Transverse colon (tissue), 4 donors: Measurements from ENCODE around the gene TOMM40L.

Experiments used
- CTCF ChIP-seq, 5 experiments: fragments of 200-600 bp in 3 of 5; fragments of 450-650 bp in 2 of 5; sonication (generic) in 3 of 5; IDR thresholded peaks; 1 replicate in 2 of 5; 2 replicates in 3 of 5; pipeline ENCODE4 v1.5.1; 2016 to 2017; ENCODE audit warnings: antibody characterized with exemption in 5 of 5, inconsistent platforms in 3 of 5, mild to moderate bottlenecking in 2 of 5, moderate library complexity in 1 of 5
- POLR2A ChIP-seq: fragments of 450-650 bp; IDR thresholded peaks from one replicate; pipeline ENCODE4 v1.6.1; 2016; ENCODE audit warnings: antibody characterized with exemption, mild to moderate bottlenecking, moderate library complexity
- POLR2AphosphoS5 ChIP-seq, 3 donors: sonication (generic); formaldehyde crosslinking; IDR thresholded peaks; one replicate each; pipeline ENCODE4 v1.6.1; 2016; ENCODE audit warnings: antibody characterized with exemption in 3 of 3

GRCh38 chr1:161266836-161267235, 41.0 kb downstream of the TOMM40L start:
- TF ChIP-seq POLR2A (no peak), CTCF (IDR thresholded peaks at IDR 0.05) (no peak), POLR2AphosphoS5 (IDR thresholded peaks at IDR 0.05) (no peak)
